GM19452 (cell line): ENCODE results near the gene LIN37.

ENCODE experiments used
- ATAC-seq: cut with Tn5 transposase; IDR thresholded peaks from one replicate; pipeline ENCODE4 v1.9.1; 2021; ENCODE audit not compliant: unreplicated experiment

The LIN37 gene, protein sequence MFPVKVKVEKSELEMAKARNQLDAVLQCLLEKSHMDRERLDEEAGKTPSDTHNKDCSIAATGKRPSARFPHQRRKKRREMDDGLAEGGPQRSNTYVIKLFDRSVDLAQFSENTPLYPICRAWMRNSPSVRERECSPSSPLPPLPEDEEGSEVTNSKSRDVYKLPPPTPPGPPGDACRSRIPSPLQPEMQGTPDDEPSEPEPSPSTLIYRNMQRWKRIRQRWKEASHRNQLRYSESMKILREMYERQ

GRCh38 chr19:35748106-35749020 lies at the start of gene LIN37:
TSS of gene LIN37 (plus strand) at chr19:35748576. CDS start at chr19:35748725, 149 bp downstream.
- ATAC-seq = peak; percentile 59

DNA sequence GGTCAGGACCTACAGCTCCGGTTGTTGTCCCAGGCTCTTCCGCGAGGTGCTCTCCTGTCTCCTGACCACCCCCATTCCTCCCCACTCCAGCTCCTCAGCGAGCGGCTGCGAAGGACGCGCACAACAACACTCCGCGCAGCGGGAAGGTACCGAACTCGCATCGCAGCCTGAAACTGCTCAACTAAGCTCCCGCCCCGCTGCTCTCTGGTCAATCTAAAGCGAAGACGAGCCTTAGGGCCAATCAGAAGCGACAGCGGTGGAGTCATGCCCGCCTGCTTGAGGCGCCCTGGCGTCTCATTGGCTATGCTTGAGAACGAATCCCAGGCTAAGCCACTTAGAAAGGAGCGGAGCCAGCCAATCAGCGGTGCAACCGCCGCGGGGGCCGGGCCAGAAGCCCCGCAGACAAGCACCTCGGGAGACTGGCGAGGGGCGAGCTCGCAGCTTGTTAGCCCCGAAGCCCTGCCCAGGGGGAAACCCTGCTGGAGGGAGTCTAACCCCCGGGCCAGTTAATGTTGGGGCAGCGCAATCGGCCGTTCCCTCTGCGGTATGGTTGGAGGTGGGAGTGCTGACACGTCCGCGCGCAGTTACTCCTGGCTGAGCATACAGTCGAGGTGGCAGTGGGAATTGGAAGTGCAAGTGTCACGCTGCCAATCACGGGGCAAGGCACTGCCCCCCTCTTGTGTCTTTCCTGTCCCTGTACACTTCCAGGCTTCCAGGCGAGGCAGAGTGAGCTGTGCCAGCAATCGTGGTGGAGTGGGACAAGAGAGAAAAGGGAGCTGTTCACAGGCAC lies 46.0 kb upstream of the LIN37 start:
- ATAC-seq = peak; percentile 96

DNA sequence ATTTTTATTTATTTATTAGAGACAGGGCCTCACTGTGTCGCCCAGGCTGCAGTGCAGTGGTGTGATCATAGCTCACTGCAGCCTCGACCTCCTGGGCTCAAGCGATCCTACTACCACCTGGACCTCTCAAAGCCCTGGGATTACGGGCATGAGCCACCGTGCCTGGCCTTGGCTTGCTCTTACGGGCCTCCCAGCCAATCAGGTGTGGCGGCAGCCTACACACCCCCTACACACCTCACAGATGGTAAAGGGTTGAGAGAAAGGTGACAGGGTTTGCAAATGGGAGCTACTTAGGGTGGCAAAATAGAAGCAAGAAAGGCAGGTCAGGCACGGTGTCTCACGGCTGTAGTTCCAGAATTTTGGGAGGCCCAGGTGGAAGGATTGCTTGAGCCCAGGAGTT lies 45.0 kb upstream of the LIN37 start:
- ATAC-seq = no peak

- no peak for ATAC-seq
These were observed 44.2 kb upstream of the LIN37 start, which contains the start of gene ZBTB32 for GRCh38 chr19:35704218-35704617. TSS of gene ZBTB32 (plus strand) at chr19:35704558. CDS start at chr19:35714627, 10,069 bp downstream.

- ATAC-seq = no peak
These were observed 40.0 kb upstream of the LIN37 start for GRCh38 chr19:35708391-35708790.

- ATAC-seq = no peak
These were observed 37.3 kb upstream of the LIN37 start for GRCh38 chr19:35710784-35711723.

- ATAC-seq = no peak
These were observed 35.5 kb upstream of the LIN37 start for GRCh38 chr19:35712567-35713505.

GRCh38 chr19:35713506-35713850 lies 34.9 kb upstream of the LIN37 start:
- no peak for ATAC-seq

GRCh38 chr19:35713904-35714495 lies 34.4 kb upstream of the LIN37 start:
- no peak for ATAC-seq

GRCh38 chr19:35714601-35715354 lies 33.6 kb upstream of the LIN37 start:
- no peak for ATAC-seq

GRCh38 chr19:35715355-35715809 lies 33.0 kb upstream of the LIN37 start:
- no peak for ATAC-seq

DNA sequence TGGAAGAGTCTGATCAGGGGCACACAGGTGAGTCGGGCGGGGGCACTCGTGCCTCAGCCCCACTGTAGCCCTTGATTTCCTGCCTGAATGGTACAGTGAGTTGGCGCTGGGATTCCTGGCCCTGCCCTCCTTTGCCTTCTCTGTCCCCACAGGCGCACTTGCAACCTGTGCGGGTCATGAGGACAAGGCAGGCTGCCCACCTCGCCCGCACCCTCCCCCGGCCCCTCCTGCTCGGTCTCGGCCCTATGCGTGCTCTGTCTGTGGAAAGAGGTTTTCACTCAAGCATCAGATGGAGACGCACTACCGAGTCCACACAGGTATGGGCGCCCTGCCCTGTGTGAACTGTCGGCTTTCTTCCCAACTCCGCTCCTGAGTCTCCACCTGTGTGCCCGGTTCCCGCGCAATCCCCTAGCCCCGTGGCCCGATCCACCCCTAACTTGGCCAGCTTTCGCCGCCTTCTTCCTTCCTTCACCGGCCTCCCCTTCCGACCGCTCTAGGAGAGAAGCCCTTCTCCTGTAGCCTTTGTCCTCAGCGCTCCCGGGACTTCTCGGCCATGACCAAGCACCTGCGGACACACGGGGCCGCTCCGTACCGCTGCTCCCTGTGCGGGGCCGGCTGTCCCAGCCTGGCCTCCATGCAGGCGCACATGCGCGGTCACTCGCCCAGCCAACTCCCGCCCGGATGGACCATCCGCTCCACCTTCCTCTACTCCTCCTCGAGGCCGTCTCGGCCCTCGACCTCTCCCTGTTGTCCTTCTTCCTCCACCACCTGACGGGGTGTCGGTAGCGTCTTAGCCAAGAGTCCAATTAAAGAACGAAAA lies 32.2 kb upstream of the LIN37 start:
- ATAC-seq = peak; percentile 8

- peak; percentile 58 for ATAC-seq
These were observed 31.3 kb upstream of the LIN37 start for GRCh38 chr19:35716801-35717664.

DNA sequence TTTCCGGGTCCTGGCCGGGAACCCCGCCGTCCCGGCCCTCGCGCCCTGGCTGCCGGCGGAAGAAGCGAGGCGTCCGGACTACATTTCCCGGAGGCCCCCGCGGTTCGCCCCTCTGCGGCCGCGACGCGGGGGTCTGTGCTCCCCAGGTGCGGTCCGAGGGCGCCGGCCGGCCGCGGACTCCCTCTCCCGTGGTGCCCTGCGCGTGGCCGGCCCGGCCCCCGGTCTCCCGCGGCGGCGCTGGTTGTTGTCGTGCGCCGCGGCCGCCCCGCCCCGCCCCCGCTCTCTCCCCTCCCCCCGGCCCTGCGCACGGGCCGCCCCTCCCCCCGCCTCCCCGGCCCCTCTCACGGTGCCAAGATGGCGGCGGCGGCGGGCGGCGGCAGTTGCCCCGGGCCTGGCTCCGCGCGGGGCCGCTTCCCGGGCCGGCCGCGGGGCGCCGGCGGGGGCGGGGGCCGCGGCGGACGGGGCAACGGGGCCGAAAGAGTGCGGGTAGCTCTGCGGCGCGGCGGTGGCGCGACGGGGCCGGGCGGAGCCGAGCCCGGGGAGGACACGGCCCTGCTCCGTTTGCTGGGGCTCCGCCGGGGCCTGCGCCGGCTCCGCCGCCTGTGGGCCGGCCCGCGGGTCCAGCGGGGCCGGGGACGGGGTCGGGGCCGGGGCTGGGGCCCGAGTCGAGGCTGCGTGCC lies 30.6 kb upstream of the LIN37 start, which contains the start of gene KMT2B:
TSS of gene KMT2B (plus strand) at position 339 of the 680 bp plus-strand sequence. CDS start at position 355, 16 bp downstream.
- ATAC-seq = peak; percentile 0

GRCh38 chr19:35718345-35719041 lies 29.9 kb upstream of the LIN37 start:
- ATAC-seq = no peak
